H1 (cell line): Measurements from ENCODE around the gene STX7.

ENCODE experiments used
- CTCF ChIP-seq, 3 experiments: IDR thresholded peaks; 1 replicate in 2 of 3; 2 replicates in 1 of 3; pipeline versions ENCODE4 v1.5.1 to v1.6.1; 2011; ENCODE audit warnings: low read length in 3 of 3, mild to moderate bottlenecking in 3 of 3, inconsistent platforms in 2 of 3, low read depth in 1 of 3, moderate library complexity in 1 of 3; ENCODE audit not compliant: insufficient read depth in 1 of 3; ENCODE audit errors: control extremely low read depth in 1 of 3
- JUN ChIP-seq: IDR thresholded peaks from 2 replicates; pipeline ENCODE4 v1.6.1; 2011; ENCODE audit warnings: low read depth, mild to moderate bottlenecking, improper control_type of control experiment, low read length
- KDM1A ChIP-seq: fragments of 200-600, 300-600 bp; sonication (generic); IDR thresholded peaks from 2 replicates; pipeline ENCODE4 v1.7.1; 2016; ENCODE audit warnings: mild to moderate bottlenecking, low read length, borderline replicate concordance
- MAX ChIP-seq: IDR thresholded peaks from 2 replicates; pipeline ENCODE4 v1.6.1; 2012; ENCODE audit warnings: inconsistent platforms
- POLR2A ChIP-seq, 2 experiments: IDR thresholded peaks; 1 replicate in 1 of 2; 2 replicates in 1 of 2; pipeline ENCODE4 v1.6.1; 2011; ENCODE audit warnings: low read depth in 2 of 2, low read length in 2 of 2, mild to moderate bottlenecking in 2 of 2; ENCODE audit errors: control extremely low read depth in 1 of 2

- no peak for TF ChIP-seq POLR2A (IDR thresholded peaks at IDR 0.05; ENCODE audit: control extremely low read depth in 1 of 2, low read depth in 2 of 2, low read length in 2 of 2)
- TF ChIP-seq CTCF (IDR thresholded peaks at IDR 0.05; ENCODE audit: control extremely low read depth in 1 of 3, insufficient read depth in 1 of 3, low read depth in 1 of 3, low read length in 3 of 3) = no peak
- TF ChIP-seq KDM1A = no peak
- no peak for TF ChIP-seq JUN
- no peak for TF ChIP-seq MAX
Measured at GRCh38 chr6:132513831-132514545, 1.1 kb upstream of the STX7 start.
